ENCODE data around the gene GPR146.

DNA sequence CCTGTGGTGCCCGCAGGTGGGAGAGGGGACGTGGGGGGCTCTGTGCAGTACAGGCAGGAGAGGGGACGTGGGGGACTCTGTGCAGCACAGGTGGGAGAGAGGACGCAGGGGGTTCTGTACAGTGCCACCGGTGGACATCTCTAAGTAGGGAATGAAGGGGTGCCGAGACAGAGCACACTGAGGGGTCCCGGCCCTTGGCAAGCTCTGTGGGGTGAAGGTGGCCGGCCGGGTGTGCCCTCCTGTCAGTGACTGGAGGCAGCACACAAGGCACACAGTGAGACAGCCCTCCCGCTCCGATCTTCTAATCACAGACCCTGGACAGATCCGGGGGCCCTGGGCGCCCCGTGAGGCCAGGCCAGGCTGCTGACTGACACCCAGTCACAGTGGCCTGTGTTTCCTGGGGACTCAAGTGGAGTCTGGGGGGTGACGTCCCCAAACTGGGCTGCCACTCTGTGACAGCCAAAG is 11.2 kb downstream of the GPR146 start:
- TF ChIP-seq, protein P1, sequence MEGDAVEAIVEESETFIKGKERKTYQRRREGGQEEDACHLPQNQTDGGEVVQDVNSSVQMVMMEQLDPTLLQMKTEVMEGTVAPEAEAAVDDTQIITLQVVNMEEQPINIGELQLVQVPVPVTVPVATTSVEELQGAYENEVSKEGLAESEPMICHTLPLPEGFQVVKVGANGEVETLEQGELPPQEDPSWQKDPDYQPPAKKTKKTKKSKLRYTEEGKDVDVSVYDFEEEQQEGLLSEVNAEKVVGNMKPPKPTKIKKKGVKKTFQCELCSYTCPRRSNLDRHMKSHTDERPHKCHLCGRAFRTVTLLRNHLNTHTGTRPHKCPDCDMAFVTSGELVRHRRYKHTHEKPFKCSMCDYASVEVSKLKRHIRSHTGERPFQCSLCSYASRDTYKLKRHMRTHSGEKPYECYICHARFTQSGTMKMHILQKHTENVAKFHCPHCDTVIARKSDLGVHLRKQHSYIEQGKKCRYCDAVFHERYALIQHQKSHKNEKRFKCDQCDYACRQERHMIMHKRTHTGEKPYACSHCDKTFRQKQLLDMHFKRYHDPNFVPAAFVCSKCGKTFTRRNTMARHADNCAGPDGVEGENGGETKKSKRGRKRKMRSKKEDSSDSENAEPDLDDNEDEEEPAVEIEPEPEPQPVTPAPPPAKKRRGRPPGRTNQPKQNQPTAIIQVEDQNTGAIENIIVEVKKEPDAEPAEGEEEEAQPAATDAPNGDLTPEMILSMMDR (IDR thresholded peaks at IDR 0.05), result no peak
- TF ChIP-seq POLR2A (IDR thresholded peaks at IDR 0.05) (no peak), POLR2AphosphoS5 (IDR thresholded peaks at IDR 0.05) (no peak), EP300 (IDR thresholded peaks at IDR 0.05) (no peak)
